Thyroid gland (tissue), 4 donors: ENCODE results near the gene PTMS. TPM values are rescaled to one million over a fixed set of nuclear protein-coding genes. Genes with fewer than 3 reads are reported as not detected.

Experiments
- DNase-seq, 2 donors: peaks; one replicate each; pipeline ENCODE4 v3.0.0-alpha.2; 2019
- H3K27ac ChIP-seq, 3 donors: fragments of 200-600 bp; sonication (generic); 1 replicate in 2 of 3; 2 replicates in 1 of 3; pipeline ENCODE4 v1.5.1; 2016 to 2019; ENCODE audit warnings: mild to moderate bottlenecking in 1 of 3, moderate library complexity in 1 of 3
- H3K27me3 ChIP-seq: fragments of 200-600 bp; sonication (generic); one replicate; pipeline ENCODE4 v1.5.1; 2019
- H3K36me3 ChIP-seq, 2 donors: fragments of 200-600 bp; sonication (generic); one replicate each; pipeline ENCODE4 v1.5.1; 2016 to 2019
- H3K4me1 ChIP-seq, 2 donors: fragments of 200-600 bp; sonication (generic); one replicate each; pipeline ENCODE4 v1.5.1; 2017 to 2019
- H3K4me3 ChIP-seq, 3 donors: fragments of 200-600 bp; sonication (generic); replicated peaks in 1 of 3; 1 replicate in 2 of 3; 2 replicates in 1 of 3; pipeline ENCODE4 v1.5.1; 2016; ENCODE audit warnings: mild to moderate bottlenecking in 1 of 3
- H3K9me3 ChIP-seq: fragments of 200-600 bp; sonication (generic); one replicate; pipeline ENCODE4 v1.5.1; 2017
- CTCF ChIP-seq, 6 experiments: fragments of 200-600 bp in 3 of 6; fragments of 450-650 bp in 3 of 6; sonication (generic) in 3 of 6; IDR thresholded peaks; one replicate each; pipeline ENCODE4 v1.5.1; 2016 to 2019; ENCODE audit warnings: antibody characterized with exemption in 6 of 6, mild to moderate bottlenecking in 2 of 6, inconsistent platforms in 1 of 6, moderate library complexity in 1 of 6
- POLR2A ChIP-seq, 2 donors: fragments of 450-650 bp; IDR thresholded peaks; one replicate each; pipeline ENCODE4 v1.6.1; 2017; ENCODE audit warnings: antibody characterized with exemption in 2 of 2, mild to moderate bottlenecking in 2 of 2, moderate library complexity in 1 of 2
- WGBS, 2 donors: methylation state at CpG; one replicate each; pipeline ENCODE4 v1.1.5; 2017; 5-methylcytosine and 5-hydroxymethylcytosine counted together
- intact Hi-C: fragments of 100-400 bp; cut with DNase I; formaldehyde crosslinking; loops from one replicate; pipeline ENCODE4 v1.15.1; 2023
- total RNA-seq, 4 donors: library from RNA; depleted of rRNA; stranded (reverse); fragments of >200 nt; gene quantifications; one replicate each; pipeline ENCODE4 v1.2.3, GENCODE V29; 2016

PTMS gene
- total RNA-seq, 4 donors from 2014 or later, result 60.0 to 186 (median 103) TPM

DNA sequence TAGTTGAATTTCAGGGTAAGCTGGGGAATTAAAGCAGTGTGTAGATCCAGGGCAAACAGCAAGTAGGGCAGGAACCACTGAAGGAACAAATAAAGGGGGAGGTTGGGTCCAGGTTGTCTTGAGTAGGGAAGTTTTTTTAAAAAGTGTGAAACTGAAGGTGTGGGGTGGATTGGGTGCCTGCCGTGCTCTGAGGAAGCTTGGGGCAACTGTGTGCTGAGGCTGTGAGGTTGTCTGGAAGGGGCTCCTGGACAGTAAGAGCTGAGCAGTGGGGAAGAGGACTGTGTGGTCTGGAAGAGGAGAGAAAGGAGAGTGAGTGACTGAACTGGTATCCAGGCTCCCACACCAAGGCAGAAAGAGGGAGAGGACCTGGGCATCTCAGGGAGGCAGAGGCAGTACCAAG is 44.6 kb downstream of the PTMS start:
- intact Hi-C loops, result no loop called here
- Histone ChIP-seq H3K4me1 (no peaks in the 10 kb centered on the region), H3K4me3 (no peak overlapping the region), H3K36me3 (no peaks in the 10 kb centered on the region), H3K9me3 (no peaks in the 10 kb centered on the region), H3K27ac (no peak overlapping the region), H3K27me3 (no peaks in the 10 kb centered on the region)
- WGBS, 2 donors, result 68 to 69% methylated on average over 1 of the region's 1 CpG
- no peak for DNase-seq
- TF ChIP-seq POLR2A (IDR thresholded peaks at IDR 0.05) (no peak), CTCF (IDR thresholded peaks at IDR 0.05) (no peak)

- no peak overlapping the region for H3K27ac ChIP-seq
- no peak for DNase-seq
- TF ChIP-seq CTCF (IDR thresholded peaks at IDR 0.05) (no peak), POLR2A (IDR thresholded peaks at IDR 0.05) (no peak)
- no peaks in the 10 kb centered on the region for H3K9me3 ChIP-seq
- H3K4me3 ChIP-seq, result no peak overlapping the region
- 78 to 85% methylated on average over 4 of the region's 4 CpGs for WGBS, 2 donors
- no peaks in the 10 kb centered on the region for H3K4me1 ChIP-seq
- no peaks in the 10 kb centered on the region for H3K36me3 ChIP-seq
- H3K27me3 ChIP-seq, result no peaks in the 10 kb centered on the region
- intact Hi-C loops, result no loop called here
Measured at GRCh38 chr12:6813363-6813762, 47.2 kb downstream of the PTMS start.

- H3K27ac ChIP-seq, result no peak overlapping the region
- WGBS, 2 donors, result 57 to 62% methylated on average over 3 of the region's 3 CpGs
- no peak for TF ChIP-seq CTCF (IDR thresholded peaks at IDR 0.05)
- TF ChIP-seq POLR2A (IDR thresholded peaks at IDR 0.05), result no peak
- intact Hi-C loops, result no loop called here
- no peaks in the 10 kb centered on the region for H3K9me3 ChIP-seq
- H3K4me1 ChIP-seq, result peaks cover 0 to 6% of the 10 kb centered on the region in 2 donors
- no peak overlapping the region for H3K4me3 ChIP-seq
- no peaks in the 10 kb centered on the region for H3K27me3 ChIP-seq
- no peak for DNase-seq
- H3K36me3 ChIP-seq, result no peaks in the 10 kb centered on the region
Measured at GRCh38 chr12:6816598-6816997, 50.4 kb downstream of the PTMS start.

- Histone ChIP-seq H3K4me1 (peaks cover 0 to 11% of the 10 kb centered on the region in 2 donors), H3K36me3 (no peaks in the 10 kb centered on the region), H3K9me3 (no peaks in the 10 kb centered on the region), H3K27ac (no peak overlapping the region), H3K27me3 (no peaks in the 10 kb centered on the region), H3K4me3 (no peak overlapping the region)
- no peak for DNase-seq
- no peak for TF ChIP-seq CTCF (IDR thresholded peaks at IDR 0.05)
- no peak for TF ChIP-seq POLR2A (IDR thresholded peaks at IDR 0.05)
- intact Hi-C loops, result no loop called here
- WGBS, 2 donors, result 88 to 93% methylated on average over 8 of the region's 8 CpGs
Measured at GRCh38 chr12:6817098-6817497, 50.9 kb downstream of the PTMS start.

DNA sequence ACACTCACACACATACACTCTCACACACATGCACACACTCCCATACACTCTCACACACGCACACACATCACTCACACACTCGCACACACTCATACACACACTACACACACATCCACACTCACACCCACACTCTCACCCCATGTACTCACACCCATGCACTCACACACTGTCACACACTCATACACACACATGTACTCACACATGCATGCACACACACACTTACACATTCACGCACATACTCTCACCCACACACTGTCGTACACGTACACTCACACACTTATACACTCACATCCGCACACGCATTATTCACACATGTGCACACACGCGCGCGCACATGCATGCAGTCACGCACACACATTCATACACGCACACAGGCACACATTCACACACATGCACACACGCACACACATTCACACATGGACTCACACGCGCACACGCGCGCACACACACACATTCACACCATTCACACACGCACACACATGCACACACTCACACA is 51.5 kb downstream of the PTMS start:
- no peak overlapping the region for H3K27ac ChIP-seq
- DNase-seq, result no peak
- 92 to 94% methylated on average over 20 of the region's 20 CpGs for WGBS, 2 donors
- H3K4me3 ChIP-seq, result no peak overlapping the region
- H3K27me3 ChIP-seq, result no peaks in the 10 kb centered on the region
- peaks cover 0 to 12% of the 10 kb centered on the region in 2 donors for H3K4me1 ChIP-seq
- H3K36me3 ChIP-seq, result no peaks in the 10 kb centered on the region
- TF ChIP-seq CTCF (IDR thresholded peaks at IDR 0.05), result no peak
- no peak for TF ChIP-seq POLR2A (IDR thresholded peaks at IDR 0.05)
- no peaks in the 10 kb centered on the region for H3K9me3 ChIP-seq
- intact Hi-C loops, result no loop called here
